HG03432 (cell line): Measurements from ENCODE around the gene FOXO3.
"Not testable (repeated sequence)": the region's sequence is repeated elsewhere in the genome, so short reads cannot be mapped to it uniquely, and the experiment has no call there.

Experiments
- ATAC-seq: cut with Tn5 transposase; IDR thresholded peaks from one replicate; pipeline ENCODE4 v1.9.1; 2021; ENCODE audit warnings: mild to moderate bottlenecking, moderate library complexity; ENCODE audit not compliant: unreplicated experiment

The FOXO3 gene

GRCh38 chr6:108656836-108657235, 96.1 kb downstream of the FOXO3 start:
- ATAC-seq, result no peak

GRCh38 chr6:108658174-108658573, 97.5 kb downstream of the FOXO3 start:
- ATAC-seq, result no peak

GRCh38 chr6:108658785-108659184, 98.1 kb downstream of the FOXO3 start:
- ATAC-seq, result not testable (repeated sequence)

GRCh38 chr6:108660251-108660650, 99.5 kb downstream of the FOXO3 start:
- ATAC-seq, result no peak

GRCh38 chr6:108661430-108661829, 100.7 kb downstream of the FOXO3 start:
- no peak for ATAC-seq

GRCh38 chr6:108661982-108662381, 101.3 kb downstream of the FOXO3 start:
- no peak for ATAC-seq

- ATAC-seq, result no peak
Observed at GRCh38 chr6:108662702-108663101, 102.0 kb downstream of the FOXO3 start.

- ATAC-seq, result not testable (repeated sequence)
Observed at GRCh38 chr6:108663494-108664064, 102.9 kb downstream of the FOXO3 start.

GRCh38 chr6:108665495-108666196, 104.9 kb downstream of the FOXO3 start:
- no peak for ATAC-seq

GRCh38 chr6:108666656-108667260, 106.0 kb downstream of the FOXO3 start:
- ATAC-seq, result no peak

GRCh38 chr6:108667993-108668392, 107.3 kb downstream of the FOXO3 start:
- ATAC-seq, result no peak

GRCh38 chr6:108669673-108670072, 109.0 kb downstream of the FOXO3 start:
- no peak for ATAC-seq

GRCh38 chr6:108671175-108671574, 110.5 kb downstream of the FOXO3 start:
- ATAC-seq, result no peak

GRCh38 chr6:108671790-108672189, 111.1 kb downstream of the FOXO3 start:
- ATAC-seq, result no peak

GRCh38 chr6:108672641-108673040, 111.9 kb downstream of the FOXO3 start:
- ATAC-seq, result no peak

GRCh38 chr6:108673153-108673552, 112.4 kb downstream of the FOXO3 start:
- ATAC-seq, result no peak

- ATAC-seq, result no peak
Observed at GRCh38 chr6:108673602-108674001, 112.9 kb downstream of the FOXO3 start.

GRCh38 chr6:108675226-108676200, 114.8 kb downstream of the FOXO3 start:
- no peak for ATAC-seq

- ATAC-seq, result no peak
Observed at GRCh38 chr6:108676555-108676954, 115.8 kb downstream of the FOXO3 start.

- ATAC-seq, result no peak
Observed at GRCh38 chr6:108677357-108677756, 116.6 kb downstream of the FOXO3 start.

- ATAC-seq, result no peak
Observed at GRCh38 chr6:108677894-108678293, 117.2 kb downstream of the FOXO3 start.
